HFF-Myc (cell line): ENCODE results near the gene TMEM202.
"Not testable (repeated sequence)": the region's sequence is repeated elsewhere in the genome, so short reads cannot be mapped to it uniquely, and the experiment has no call there.

Experiments
- DNase-seq: peaks from one replicate; pipeline ENCODE4 v3.0.0-alpha.2; 2011; ENCODE audit warnings: low read depth; ENCODE audit errors: extremely low read depth
- H3K4me3 ChIP-seq: replicated peaks from 2 replicates; pipeline ENCODE4 v1.5.1; 2011; ENCODE audit warnings: low read depth, mild to moderate bottlenecking, control low read depth, low read length
- CTCF ChIP-seq: IDR thresholded peaks from 2 replicates; pipeline ENCODE4 v1.5.1; 2012; ENCODE audit warnings: mild to moderate bottlenecking, low read depth, low read length, control low read depth; ENCODE audit errors: missing control alignments

Gene TMEM202

GRCh38 chr15:72377331-72377730, 20.8 kb upstream of the TMEM202 start:
- no peak for DNase-seq
- no peak overlapping the region for H3K4me3 ChIP-seq
- no peak for TF ChIP-seq CTCF

- DNase-seq, result not testable (repeated sequence)
Measured at GRCh38 chr15:72379106-72379505, 19.0 kb upstream of the TMEM202 start.

GRCh38 chr15:72379856-72380430, 18.2 kb upstream of the TMEM202 start:
- no peak for TF ChIP-seq CTCF
- no peak for DNase-seq
- H3K4me3 ChIP-seq, result no peak overlapping the region

More at GRCh38 chr15:72379106-72379505, 19.0 kb upstream of the TMEM202 start:
- not testable (repeated sequence) for H3K4me3 ChIP-seq

- DNase-seq, result no peak
- no peak overlapping the region for H3K4me3 ChIP-seq
- TF ChIP-seq CTCF, result no peak
Measured at GRCh38 chr15:72380743-72381142, 17.4 kb upstream of the TMEM202 start.

GRCh38 chr15:72382146-72382545, 16.0 kb upstream of the TMEM202 start:
- no peak for DNase-seq
- H3K4me3 ChIP-seq, result no peak overlapping the region
- no peak for TF ChIP-seq CTCF

- DNase-seq, result no peak
- no peak for TF ChIP-seq CTCF
- no peak overlapping the region for H3K4me3 ChIP-seq
Measured at GRCh38 chr15:72387741-72388140, 10.4 kb upstream of the TMEM202 start.

GRCh38 chr15:72389231-72389630, 8.9 kb upstream of the TMEM202 start:
- H3K4me3 ChIP-seq, result no peak overlapping the region
- no peak for TF ChIP-seq CTCF
- DNase-seq, result no peak

GRCh38 chr15:72396331-72396730, 1.8 kb upstream of the TMEM202 start:
- DNase-seq, H3K4me3 ChIP-seq: not testable (repeated sequence)
